HAP-1 (cell line): ENCODE data around the gene LTK.
A peak's percentile ranks its signal among the peaks of the same experiment; 100 is the strongest.

Experiments used
- DNase-seq, 2 experiments: peaks; one replicate each; pipeline ENCODE4 v3.0.0-alpha.2; 2016 to 2020; ENCODE audit warnings: low spot score in 2 of 2
- H3K27me3 ChIP-seq: fragments of 250-450 bp; sonication (Bioruptor Pico); 2 replicates; pipeline ENCODE4 v1.5.1; 2020; ENCODE audit warnings: low read depth, mild to moderate bottlenecking, moderate library complexity
- H3K36me3 ChIP-seq: fragments of 250-450 bp; sonication (Bioruptor Pico); replicated peaks from 2 replicates; pipeline ENCODE4 v1.5.1; 2020; ENCODE audit warnings: mild to moderate bottlenecking
- H3K4me1 ChIP-seq: fragments of 250-450 bp; sonication (Bioruptor Pico); 2 replicates; pipeline ENCODE4 v1.5.1; 2020; ENCODE audit warnings: mild to moderate bottlenecking
- H3K4me3 ChIP-seq: fragments of 250-450 bp; sonication (Bioruptor Pico); 2 replicates; pipeline ENCODE4 v1.5.1; 2020; ENCODE audit warnings: mild to moderate bottlenecking, moderate library complexity
- H3K9me3 ChIP-seq: fragments of 250-450 bp; sonication (Bioruptor Pico); 2 replicates; pipeline ENCODE4 v1.5.1; 2020; ENCODE audit warnings: mild to moderate bottlenecking, moderate library complexity
- in situ Hi-C: fragments of 300-500 bp; cut with MboI; formaldehyde crosslinking; loops from 3 replicates; pipeline ENCODE4 v1.14.3; 2020; ENCODE audit warnings: low sequenced_read_pairs, inconsistent platforms, mixed read lengths

LTK gene

DNA sequence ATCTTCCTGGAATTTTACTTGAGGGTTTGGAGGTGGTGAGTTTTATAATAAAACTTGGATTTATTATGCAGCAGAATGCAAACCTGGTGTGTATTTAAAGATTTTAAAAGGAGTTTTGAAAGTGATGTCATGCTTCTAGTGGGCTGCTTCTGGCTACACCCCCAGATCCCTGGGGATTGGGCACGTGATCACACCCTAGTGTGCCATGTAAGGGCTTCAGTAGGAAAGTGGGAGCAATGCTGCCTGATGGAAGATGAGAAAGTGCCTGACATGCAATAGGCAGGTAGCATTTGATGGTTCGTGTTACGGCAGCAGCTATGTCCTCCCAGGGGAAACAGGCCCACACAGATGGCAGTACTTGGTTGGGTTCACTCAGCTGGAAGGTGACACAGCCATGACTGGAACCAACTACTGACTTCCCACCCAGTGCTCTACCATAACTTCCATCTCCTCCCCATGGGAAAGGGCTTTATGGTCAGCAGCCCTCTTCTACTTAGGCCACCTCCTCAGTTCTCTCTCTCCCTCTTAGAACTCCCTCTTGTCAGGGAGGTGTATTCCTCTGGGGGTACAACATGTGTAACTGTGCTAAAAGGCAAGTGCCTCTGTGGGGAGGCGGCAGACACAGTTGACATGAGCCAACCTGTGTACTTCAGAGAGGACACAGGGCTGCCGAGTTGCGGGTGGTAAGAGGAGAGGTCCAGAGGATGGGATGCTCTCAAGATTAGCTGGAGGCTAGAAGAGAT is 14.3 kb downstream of the LTK start:
- Histone ChIP-seq H3K4me3 (no peak overlapping the region), H3K27me3 (no peaks in the 10 kb centered on the region), H3K4me1 (peaks cover 6% of the 10 kb centered on the region), H3K9me3 (no peaks in the 10 kb centered on the region), H3K36me3 (0 out of 2 replicates have a peak, but pooled peaks cover 5% of the 10 kb centered on the region)
- no peak for DNase-seq
- in situ Hi-C loops, result no loop called here

DNA sequence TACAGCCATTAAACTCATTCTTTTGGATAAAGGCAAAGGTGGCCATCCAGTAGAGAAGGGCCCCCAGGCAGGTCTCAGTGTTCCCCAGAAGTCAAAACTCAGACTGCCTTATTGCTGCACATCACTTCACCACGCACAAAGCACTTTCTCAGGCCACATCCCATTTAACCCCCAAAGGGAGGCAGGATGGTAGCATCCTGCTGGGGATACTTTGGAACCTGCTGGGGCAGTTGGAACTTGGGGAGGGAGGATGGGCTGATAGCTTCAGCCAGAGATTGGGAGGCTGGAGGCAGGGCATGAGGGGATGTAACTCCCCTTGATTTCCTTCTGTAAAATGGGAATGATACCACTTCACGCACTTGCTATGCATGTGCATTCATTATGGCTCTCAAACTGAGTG is 15.0 kb downstream of the LTK start:
- Histone ChIP-seq H3K4me3 (no peak overlapping the region), H3K27me3 (no peaks in the 10 kb centered on the region), H3K4me1 (peaks cover 6% of the 10 kb centered on the region), H3K36me3 (0 out of 2 replicates have a peak, but pooled peaks cover 5% of the 10 kb centered on the region), H3K9me3 (no peaks in the 10 kb centered on the region)
- no peak for DNase-seq
- in situ Hi-C loops, result no loop called here

DNA sequence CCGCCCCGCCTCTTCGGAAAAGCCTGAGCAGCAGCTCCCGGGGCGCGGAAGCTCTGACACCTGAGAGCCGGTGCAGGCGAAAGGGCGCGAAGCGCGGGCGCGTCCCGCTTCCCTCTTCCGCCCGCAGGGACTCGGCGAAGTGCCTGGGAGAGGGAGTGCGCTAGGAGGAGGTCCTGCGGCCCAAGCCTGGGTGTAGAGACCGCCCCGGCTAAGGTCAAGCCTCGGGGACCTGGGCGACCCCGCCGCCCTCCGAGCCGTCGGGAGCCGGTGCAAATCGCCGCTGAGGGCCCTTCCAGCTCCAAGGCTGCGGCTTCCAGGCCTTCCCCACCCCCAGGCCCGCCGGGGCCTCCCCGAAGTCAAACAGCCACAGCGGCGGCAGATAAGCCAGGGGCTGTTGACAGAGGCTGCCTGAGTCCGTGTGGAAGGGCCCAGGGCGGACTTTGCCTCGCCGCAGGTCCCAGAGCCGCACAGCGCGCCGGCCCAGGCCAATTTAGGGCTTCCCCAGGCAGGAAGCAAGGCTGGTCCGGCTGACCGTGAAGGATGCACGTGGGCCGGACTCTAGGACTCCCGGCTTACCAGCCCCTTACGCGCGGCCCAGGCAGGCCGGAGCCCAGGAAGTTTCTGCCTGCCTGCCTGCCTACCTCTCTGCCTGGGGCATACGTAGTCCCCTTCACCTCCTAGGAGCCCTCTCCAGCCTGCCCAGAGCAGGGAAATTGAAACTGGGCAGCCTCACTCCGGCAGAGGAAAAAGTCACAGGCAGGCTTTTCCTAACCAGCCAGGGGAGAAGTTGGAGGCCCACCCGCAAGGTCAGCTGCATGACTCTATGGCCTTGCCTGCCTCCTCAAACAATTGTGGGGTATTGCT is 17.7 kb downstream of the LTK start:
- no peak for DNase-seq
- H3K27me3 ChIP-seq, result no peaks in the 10 kb centered on the region

DNA sequence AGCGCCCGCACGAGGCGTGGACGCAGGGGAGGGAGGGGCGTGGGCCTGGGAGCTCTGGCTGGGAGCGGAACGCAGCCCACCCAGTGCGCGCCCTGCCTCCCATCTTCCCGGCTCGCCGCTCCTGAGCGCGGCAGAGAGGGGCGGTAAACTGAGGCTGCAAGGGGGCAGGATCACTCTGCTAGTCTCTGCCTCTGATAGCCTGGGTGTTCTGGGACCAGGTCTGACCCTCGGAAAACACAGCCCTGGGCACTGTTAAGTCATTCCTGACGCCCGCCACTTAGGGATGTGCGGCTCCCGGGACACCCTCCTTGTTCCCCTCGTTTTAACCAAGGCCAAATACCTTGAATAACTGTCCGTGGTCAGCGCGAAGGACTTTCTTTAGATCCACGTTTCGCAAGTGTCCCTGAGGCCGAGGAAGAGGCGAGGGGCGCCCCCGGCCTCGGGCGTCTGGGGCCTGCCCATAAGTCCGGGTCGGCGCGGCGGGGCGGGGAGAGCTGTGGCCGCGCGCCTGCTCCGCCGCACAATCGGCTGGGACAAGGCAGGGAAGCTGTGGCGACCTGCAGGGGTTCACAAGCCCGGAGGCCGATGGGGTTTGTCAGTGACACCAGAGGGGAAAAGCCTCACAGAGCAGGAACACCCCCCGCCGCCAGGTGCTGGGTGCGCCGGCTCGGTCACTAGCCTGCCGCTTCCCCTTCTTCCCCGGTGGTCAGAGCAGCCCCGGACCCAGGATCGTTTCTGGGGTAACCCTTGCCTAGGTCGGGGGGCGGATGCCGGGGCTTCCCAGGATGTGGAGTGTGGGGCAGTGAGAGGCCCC is 18.5 kb downstream of the LTK start:
- in situ Hi-C loops, result no loop called here
- Histone ChIP-seq H3K27me3 (no peaks in the 10 kb centered on the region), H3K36me3 (no peaks in the 10 kb centered on the region), H3K4me1 (peaks cover 14% of the 10 kb centered on the region), H3K9me3 (no peaks in the 10 kb centered on the region), H3K4me3 (peak overlapping the region; percentile 44)
- no peak for DNase-seq

More for the DNA sequence above, 17.7 kb downstream of the LTK start:
- H3K9me3 ChIP-seq, result no peaks in the 10 kb centered on the region
- no peak overlapping the region for H3K4me3 ChIP-seq
- H3K36me3 ChIP-seq, result no peaks in the 10 kb centered on the region
- peaks cover 14% of the 10 kb centered on the region for H3K4me1 ChIP-seq
- in situ Hi-C loops, result no loop called here

DNA sequence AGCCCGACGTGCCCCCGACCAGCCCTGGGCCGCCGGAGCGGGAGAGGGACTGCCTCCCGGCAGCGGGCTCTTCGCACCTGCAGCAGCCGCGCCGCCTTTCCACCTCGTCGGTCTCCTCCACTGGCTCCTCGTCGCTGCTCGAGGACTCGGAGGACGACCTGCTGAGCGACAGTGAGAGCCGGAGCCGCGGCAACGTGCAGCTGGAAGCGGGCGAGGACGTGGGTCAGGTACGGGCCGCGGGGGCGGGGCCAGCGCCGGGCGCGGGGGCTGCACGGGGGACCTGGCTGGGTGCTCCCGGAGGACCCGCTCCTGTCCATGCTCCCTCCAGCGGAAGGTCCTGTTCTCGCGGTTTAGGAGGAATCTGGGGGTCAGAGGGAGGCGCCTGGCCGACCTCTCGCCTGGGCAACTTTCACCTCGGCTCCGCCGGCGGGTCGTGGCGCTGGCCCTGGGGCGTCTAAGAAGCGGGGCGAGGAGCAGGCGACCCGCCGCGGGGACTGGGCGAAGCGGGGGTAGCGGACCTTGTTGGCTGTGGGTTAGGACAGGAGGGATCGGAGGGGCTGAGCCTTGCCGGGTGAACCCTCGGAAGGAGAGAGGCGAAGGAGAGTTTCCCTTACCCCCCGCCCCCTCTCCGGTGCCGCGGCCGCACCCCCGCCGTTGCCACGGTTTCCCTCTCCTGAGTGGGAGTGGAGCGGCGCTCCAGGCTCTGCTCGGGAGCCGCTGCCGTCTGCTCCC is 19.3 kb downstream of the LTK start:
- peak; percentile 32 to 74 for DNase-seq
- peak overlapping the region; percentile 44 for H3K4me3 ChIP-seq
- no peaks in the 10 kb centered on the region for H3K27me3 ChIP-seq
- peaks cover 14% of the 10 kb centered on the region for H3K4me1 ChIP-seq
- no peaks in the 10 kb centered on the region for H3K9me3 ChIP-seq
- no peaks in the 10 kb centered on the region for H3K36me3 ChIP-seq
- in situ Hi-C loops, result no loop called here

DNA sequence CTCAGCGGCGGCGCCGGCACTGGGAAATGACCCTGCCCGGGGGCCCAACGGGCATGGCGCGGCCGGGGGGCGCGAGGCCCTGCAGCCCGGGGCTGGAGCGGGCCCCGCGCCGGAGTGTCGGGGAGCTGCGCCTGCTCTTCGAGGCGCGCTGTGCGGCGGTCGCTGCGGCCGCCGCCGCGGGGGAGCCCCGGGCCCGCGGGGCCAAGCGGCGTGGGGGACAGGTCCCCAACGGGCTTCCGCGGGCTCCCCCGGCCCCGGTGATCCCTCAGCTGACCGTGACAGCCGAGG is 19.8 kb downstream of the LTK start:
- in situ Hi-C loops, result no loop called here
- Histone ChIP-seq H3K4me1 (peaks cover 14% of the 10 kb centered on the region), H3K27me3 (no peaks in the 10 kb centered on the region), H3K9me3 (no peaks in the 10 kb centered on the region), H3K4me3 (peak overlapping the region; percentile 44), H3K36me3 (no peaks in the 10 kb centered on the region)
- no peak for DNase-seq

DNA sequence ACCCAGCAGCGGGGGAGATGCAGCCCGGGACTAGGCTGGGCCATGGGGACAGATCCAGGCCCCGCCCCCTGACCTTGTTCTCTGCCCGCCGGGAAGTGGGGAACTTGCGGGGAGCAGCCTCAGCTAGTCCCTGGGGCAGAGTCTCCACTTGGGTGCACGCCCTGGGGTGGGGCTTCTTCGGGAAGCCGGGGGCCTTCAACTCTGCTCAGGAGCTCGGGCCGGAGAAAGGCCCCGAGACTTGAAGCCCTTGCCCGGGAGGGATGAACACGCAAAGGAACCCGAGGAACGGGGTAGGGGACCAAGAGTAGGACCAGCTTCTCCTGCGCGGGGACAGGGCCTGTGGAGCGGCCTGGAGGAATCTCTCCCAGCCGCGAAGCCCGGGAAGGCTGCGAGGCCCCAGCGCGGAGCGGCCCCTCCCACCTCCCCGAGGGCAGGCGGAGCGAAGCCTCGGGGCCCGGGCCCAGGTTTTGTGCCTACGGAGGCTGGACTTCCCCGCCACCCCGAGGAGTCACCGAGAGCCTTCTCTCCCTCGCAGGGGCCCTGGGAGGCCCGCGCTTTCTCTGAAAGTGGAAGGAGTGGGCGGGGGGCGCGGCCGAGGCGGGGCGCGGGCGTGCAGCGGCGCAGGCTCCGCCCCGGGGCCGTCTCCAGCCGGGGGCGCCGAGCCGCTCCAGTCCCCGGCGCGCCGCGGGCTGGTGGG is 20.3 kb downstream of the LTK start, which contains the start of gene ITPKA:
Gene ITPKA (plus strand): TSS at position 670 of the 697 bp plus-strand sequence. CDS start 54 bp downstream, outside the sequence.
- no peaks in the 10 kb centered on the region for H3K36me3 ChIP-seq
- H3K27me3 ChIP-seq, result no peaks in the 10 kb centered on the region
- H3K9me3 ChIP-seq, result no peaks in the 10 kb centered on the region
- in situ Hi-C loops, result no loop called here
- DNase-seq, result peak; percentile 83 to 94
- peaks cover 14% of the 10 kb centered on the region for H3K4me1 ChIP-seq
- H3K4me3 ChIP-seq, result peak within 1 kb of the TSS; percentile 44

DNA sequence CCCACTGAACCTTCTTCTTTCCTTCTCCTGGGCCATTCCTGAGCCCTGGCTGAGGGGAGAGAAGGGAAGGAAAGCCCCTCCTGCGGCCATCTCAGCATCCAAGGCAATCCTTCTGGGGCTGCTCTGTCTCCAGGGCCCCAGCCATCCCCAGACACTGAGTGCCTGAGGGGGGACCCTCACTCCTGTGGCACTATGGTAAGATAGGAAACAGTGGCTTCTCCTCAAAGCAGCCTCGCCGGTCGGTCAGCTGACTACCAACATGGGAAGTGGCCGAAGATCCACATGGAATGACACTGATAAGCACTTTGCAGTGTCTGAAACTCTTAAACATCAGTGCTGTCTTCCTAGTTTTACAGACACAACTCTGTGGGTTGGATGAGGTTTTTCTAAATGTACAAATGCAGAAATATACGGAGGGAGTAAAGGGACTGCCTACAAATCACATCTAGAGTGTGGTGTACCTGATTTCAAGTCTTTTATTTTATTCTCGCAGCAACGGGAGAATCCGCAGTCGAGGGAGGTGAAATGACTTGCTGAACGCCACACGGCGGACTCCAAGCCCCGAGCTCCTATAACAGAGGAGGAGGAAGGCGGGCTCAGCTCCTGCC is 20.9 kb downstream of the LTK start:
- Histone ChIP-seq H3K36me3 (no peaks in the 10 kb centered on the region), H3K9me3 (no peaks in the 10 kb centered on the region), H3K27me3 (no peaks in the 10 kb centered on the region), H3K4me1 (peaks cover 14% of the 10 kb centered on the region), H3K4me3 (peak overlapping the region; percentile 39)
- in situ Hi-C loops, result no loop called here
- DNase-seq, result no peak

DNA sequence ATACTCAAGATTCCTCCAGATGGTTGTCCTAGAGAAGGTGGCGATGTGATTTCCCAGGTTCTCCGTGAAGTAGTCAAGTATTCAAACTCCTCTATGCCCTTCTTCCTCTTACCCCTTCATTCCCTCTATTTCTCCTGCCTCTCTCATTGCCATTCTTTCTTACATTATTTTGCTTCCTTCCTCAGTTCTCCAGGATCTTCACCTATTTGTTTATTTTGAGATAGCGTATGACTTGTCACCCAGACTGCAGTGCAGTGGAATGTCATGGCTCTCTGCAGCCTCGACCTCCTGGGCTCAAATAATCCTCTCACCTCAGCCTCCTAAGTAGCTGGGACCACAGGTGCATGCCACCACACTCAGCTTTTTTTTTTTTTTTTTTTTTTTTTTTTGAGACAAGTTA is 21.7 kb downstream of the LTK start:
- DNase-seq, result no peak
- Histone ChIP-seq H3K36me3 (no peaks in the 10 kb centered on the region), H3K9me3 (no peaks in the 10 kb centered on the region), H3K4me1 (peaks cover 14% of the 10 kb centered on the region), H3K27me3 (no peaks in the 10 kb centered on the region), H3K4me3 (no peak overlapping the region)
- in situ Hi-C loops, result no loop called here

DNA sequence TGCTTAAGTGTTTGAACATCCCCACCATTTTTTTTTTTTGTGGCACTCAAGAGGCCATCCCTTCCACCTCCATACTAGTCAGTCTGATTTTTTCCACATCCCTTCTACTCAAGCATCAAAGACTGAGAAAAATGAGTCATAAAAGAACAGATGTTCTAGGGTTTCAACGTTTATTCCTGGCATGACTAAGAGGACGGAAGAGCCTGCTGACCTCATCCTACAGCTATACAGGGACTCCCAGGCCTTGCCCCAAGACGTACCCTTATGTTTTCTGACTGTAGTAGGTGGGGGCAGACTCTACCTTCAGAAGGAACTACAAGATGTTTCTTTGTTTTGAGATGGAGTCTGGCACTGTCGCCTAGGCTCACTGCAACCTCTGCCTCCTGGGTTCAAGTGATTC is 23.3 kb downstream of the LTK start:
- H3K4me3 ChIP-seq, result no peak overlapping the region
- no peaks in the 10 kb centered on the region for H3K36me3 ChIP-seq
- no peak for DNase-seq
- no peaks in the 10 kb centered on the region for H3K27me3 ChIP-seq
- peaks cover 14% of the 10 kb centered on the region for H3K4me1 ChIP-seq
- in situ Hi-C loops, result no loop called here
- no peaks in the 10 kb centered on the region for H3K9me3 ChIP-seq

DNA sequence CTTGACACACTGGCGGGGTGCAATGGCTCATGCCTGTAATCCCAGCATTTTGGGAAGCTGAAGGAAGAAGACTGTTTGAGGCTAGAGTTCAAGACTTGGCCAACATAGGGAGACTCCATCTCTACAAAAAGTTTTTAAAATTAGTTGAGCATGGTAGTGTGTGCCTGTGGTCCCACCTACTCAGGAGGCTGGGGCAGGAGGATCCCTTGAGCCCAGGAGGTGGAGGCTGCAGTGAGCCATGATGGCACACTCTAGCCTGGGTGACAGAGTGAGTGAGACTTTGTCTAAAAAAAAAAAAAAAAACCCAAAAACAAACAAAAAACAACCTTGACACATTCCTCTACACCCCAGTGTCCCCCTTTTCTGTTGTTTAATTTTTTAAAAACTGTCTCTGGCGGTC is 24.0 kb downstream of the LTK start:
- in situ Hi-C loops, result no loop called here
- no peak overlapping the region for H3K4me3 ChIP-seq
- no peaks in the 10 kb centered on the region for H3K9me3 ChIP-seq
- no peaks in the 10 kb centered on the region for H3K36me3 ChIP-seq
- peaks cover 10% of the 10 kb centered on the region for H3K4me1 ChIP-seq
- no peaks in the 10 kb centered on the region for H3K27me3 ChIP-seq
- no peak for DNase-seq

DNA sequence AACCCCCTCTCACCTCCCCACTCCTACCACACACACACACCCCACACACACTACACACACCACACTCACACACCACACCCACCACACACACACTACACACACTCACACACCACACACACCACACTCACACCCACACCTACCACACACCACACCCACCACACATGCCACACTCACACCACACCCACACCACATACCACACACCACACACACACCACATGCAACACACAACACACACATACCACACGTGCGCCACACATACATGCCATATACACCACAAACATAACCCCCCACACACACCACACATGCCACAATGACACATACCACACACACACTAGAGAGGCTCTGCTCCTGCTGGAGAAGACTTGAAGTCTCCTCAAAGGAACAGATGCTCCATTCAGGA is 25.8 kb downstream of the LTK start:
- Histone ChIP-seq H3K9me3 (no peaks in the 10 kb centered on the region), H3K4me1 (peaks cover 6% of the 10 kb centered on the region), H3K36me3 (no peaks in the 10 kb centered on the region; the same call in 1 of the 2 replicates), H3K27me3 (no peaks in the 10 kb centered on the region), H3K4me3 (no peak overlapping the region)
- in situ Hi-C loops, result no loop called here
- no peak for DNase-seq
